ENCODE data around the gene NYAP2.

- TF ChIP-seq CEBPB (IDR thresholded peaks at IDR 0.05; ENCODE audit: low read depth) (no peak), POLR2A (IDR thresholded peaks at IDR 0.05; ENCODE audit: borderline replicate concordance, extremely low read depth, insufficient read depth, insufficient read length) (no peak), CTCF (IDR thresholded peaks at IDR 0.05 in 2 of 3, conservative IDR thresholded peaks at IDR 0.05 in 1 of 3; ENCODE audit: borderline replicate concordance in 1 of 3, insufficient read depth in 1 of 3, low read depth in 2 of 3, low read length in 2 of 3) (no peak)
- TF ChIP-seq, protein P1, sequence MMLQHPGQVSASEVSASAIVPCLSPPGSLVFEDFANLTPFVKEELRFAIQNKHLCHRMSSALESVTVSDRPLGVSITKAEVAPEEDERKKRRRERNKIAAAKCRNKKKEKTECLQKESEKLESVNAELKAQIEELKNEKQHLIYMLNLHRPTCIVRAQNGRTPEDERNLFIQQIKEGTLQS (IDR thresholded peaks at IDR 0.05): no peak
Observed at GRCh38 chr2:225484751-225485150, 85.2 kb downstream of the NYAP2 start.

Data from HCT116 (cell line).